ENCODE data around the gene SV2C.
"Not testable (repeated sequence)": the region's sequence is repeated elsewhere in the genome, so short reads cannot be mapped to it uniquely, and the experiment has no call there.

Gene SV2C

DNA sequence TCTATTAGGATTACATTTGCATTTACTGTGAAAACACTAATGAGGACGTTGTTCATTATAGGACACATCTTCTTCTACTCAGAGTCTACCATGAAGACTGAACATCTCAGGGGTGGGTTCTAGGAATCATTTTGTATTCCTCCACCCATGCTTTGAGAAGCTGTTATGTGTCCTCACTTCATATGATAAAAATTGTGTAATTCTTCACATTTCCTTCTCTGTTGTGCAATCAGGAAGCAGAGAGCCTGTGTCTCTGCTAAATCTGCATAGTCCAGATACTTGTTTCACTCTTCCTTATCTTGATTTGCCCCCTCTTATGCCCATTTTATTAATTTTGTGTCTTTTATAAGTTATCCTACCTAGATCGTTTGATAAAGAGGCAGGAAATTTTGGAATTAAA lies 222.1 kb downstream of the SV2C start:
- peak; percentile 39 for DNase-seq (ENCODE audit: low read depth)
- H3K4me3 ChIP-seq (ENCODE audit: low read depth, low read length): no peak overlapping the region
- TF ChIP-seq, protein P1, sequence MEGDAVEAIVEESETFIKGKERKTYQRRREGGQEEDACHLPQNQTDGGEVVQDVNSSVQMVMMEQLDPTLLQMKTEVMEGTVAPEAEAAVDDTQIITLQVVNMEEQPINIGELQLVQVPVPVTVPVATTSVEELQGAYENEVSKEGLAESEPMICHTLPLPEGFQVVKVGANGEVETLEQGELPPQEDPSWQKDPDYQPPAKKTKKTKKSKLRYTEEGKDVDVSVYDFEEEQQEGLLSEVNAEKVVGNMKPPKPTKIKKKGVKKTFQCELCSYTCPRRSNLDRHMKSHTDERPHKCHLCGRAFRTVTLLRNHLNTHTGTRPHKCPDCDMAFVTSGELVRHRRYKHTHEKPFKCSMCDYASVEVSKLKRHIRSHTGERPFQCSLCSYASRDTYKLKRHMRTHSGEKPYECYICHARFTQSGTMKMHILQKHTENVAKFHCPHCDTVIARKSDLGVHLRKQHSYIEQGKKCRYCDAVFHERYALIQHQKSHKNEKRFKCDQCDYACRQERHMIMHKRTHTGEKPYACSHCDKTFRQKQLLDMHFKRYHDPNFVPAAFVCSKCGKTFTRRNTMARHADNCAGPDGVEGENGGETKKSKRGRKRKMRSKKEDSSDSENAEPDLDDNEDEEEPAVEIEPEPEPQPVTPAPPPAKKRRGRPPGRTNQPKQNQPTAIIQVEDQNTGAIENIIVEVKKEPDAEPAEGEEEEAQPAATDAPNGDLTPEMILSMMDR (conservative IDR thresholded peaks at IDR 0.05; ENCODE audit: low read depth, low read length): no peak

DNA sequence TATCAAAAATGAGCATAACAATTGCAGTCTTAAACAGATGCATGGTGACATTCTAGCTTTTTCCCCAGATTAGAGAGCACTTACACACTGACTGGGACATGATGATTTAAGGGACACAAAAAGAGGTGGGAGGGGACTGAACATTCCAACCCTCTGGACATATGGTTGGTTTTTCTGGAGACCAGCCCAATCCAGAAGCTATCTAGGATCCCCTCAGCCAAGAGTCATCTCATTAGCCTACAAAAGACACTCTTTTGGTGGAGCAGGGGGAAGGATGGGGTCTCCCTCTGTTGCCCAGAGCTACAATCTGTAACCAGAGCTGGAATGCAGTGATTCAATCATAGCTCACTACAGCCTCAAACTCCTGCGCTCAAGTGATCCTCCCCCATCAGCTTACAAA lies 222.6 kb downstream of the SV2C start:
- no peak for DNase-seq (ENCODE audit: low read depth)
- TF ChIP-seq, protein P1 (conservative IDR thresholded peaks at IDR 0.05; ENCODE audit: low read depth, low read length): no peak
- H3K4me3 ChIP-seq (ENCODE audit: low read depth, low read length): no peak overlapping the region

DNA sequence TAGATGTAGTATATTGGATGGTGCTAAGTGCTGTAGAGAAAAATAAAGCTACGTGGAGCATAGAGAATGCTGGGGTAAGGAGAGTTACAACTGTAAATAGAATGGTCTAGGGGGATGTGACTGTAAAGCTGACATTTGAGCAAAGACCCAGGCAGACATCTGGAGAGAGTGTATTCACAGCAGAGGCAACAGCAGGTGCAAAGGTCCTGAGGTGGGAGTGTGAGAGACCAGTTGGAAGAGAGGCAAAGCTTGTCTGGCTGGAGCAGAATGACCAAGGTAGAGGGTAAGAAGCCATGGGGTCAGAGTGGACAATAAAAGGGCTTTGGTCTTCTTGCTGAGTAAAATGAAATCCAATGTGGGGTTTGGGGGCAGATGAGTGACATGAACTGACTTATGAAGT lies 227.0 kb downstream of the SV2C start:
- H3K4me3 ChIP-seq (ENCODE audit: low read depth, low read length): no peak overlapping the region
- TF ChIP-seq, protein P1 (conservative IDR thresholded peaks at IDR 0.05; ENCODE audit: low read depth, low read length): no peak
- no peak for DNase-seq (ENCODE audit: low read depth)

DNA sequence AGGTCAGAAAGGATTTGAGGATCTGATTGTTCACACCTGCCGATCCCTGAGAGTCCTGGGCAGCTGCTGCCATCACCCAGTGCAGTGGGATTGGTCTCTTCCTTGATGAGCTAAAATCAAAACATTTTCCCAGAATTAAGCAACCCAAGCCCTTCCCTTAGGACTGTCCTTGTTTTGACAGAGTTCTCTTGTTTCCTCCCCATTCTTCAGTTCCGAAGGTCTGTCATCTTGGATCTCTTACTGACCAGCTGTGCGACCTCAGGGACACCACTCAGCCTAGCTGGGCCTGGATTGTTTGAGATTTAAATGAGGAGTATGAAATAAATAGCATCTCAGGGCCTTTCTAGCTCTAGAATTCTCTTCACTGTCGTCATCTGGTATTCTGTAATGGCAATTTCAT lies 229.6 kb downstream of the SV2C start:
- TF ChIP-seq, protein P1 (conservative IDR thresholded peaks at IDR 0.05; ENCODE audit: low read depth, low read length): no peak
- DNase-seq (ENCODE audit: low read depth): no peak
- H3K4me3 ChIP-seq (ENCODE audit: low read depth, low read length): no peak overlapping the region

DNA sequence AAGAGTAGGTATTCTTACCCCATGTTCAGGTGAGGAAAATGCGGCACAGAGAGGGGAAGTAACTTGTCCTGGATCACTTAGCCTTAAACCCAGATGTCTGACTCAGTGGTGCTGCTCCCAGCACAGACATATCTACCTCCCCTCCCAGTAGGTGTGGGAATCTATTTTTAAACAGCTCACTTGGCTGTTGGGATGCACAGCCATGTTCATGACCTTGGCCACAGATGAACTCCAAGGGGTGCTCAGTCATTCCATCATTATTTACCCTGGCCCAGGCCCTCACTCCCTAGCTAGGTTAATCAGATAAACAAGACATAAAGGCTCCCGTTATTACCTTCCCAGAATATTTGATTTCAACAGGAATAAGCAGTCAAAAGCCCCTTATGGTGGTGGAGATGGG lies 231.5 kb downstream of the SV2C start:
- no peak for DNase-seq (ENCODE audit: low read depth)
- no peak overlapping the region for H3K4me3 ChIP-seq (ENCODE audit: low read depth, low read length)
- TF ChIP-seq, protein P1 (conservative IDR thresholded peaks at IDR 0.05; ENCODE audit: low read depth, low read length): no peak

DNA sequence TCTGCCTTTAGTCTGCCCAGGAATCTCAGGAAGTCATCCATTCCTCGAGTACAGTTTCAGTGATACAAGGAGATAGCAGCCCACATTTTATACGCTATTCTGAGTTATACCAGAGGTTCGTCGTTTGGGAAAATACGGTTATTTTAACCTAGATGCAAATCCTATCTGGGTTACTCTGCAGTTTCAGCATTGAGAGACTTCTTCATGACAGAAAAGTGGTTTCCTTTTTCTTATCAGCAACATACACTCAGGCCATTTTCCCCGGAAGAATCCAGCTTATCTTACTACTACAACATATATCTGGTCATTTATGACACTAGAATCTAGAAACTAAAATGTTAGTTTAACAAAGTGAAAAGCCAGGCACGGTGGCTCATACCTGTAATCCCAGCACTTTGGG lies 236.5 kb downstream of the SV2C start:
- no peak for DNase-seq (ENCODE audit: low read depth)
- no peak overlapping the region for H3K4me3 ChIP-seq (ENCODE audit: low read depth, low read length)
- TF ChIP-seq, protein P1 (conservative IDR thresholded peaks at IDR 0.05; ENCODE audit: low read depth, low read length): no peak

DNA sequence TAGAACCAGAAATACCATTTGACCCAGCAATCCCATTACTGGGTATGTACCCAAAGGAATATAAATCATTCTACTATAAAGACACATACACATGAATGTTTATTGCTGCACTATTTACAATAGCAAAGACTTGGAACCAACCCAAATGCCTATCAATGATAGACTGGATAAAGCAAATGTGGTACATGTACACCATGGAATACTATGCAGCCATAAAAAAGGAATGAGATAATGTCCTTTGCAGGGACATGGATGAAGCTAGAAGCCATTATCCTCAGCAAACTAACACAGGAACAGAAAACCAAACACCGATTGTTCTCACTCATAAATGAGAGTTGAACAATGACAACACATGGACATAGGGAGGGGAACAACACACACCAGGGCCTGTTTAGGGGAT lies 240.3 kb downstream of the SV2C start:
- not testable (repeated sequence) for H3K4me3 ChIP-seq (ENCODE audit: low read depth, low read length); DNase-seq (ENCODE audit: low read depth)

DNA sequence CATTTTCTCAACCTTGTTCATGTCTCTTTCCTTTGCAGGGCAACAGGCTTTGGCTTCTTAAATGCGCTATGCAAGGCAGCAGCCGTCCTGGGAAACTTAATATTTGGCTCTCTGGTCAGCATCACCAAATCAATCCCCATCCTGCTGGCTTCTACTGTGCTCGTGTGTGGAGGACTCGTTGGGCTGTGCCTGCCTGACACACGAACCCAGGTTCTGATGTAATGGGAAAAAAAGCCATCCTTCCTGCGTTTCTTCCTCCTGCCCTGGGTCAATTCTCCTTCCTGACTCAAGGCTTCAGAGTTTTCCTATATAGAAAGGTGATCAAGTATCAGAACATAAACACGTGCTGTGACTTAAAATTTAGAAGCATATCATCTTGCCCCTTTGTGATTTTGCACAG lies 242.1 kb downstream of the SV2C start:
- TF ChIP-seq, protein P1 (conservative IDR thresholded peaks at IDR 0.05; ENCODE audit: low read depth, low read length): no peak
- no peak for DNase-seq (ENCODE audit: low read depth)
- no peak overlapping the region for H3K4me3 ChIP-seq (ENCODE audit: low read depth, low read length)

All from choroid plexus epithelial cell (primary cell).